ENCODE results near the gene NOL6.

- no peak for TF ChIP-seq CTCF (IDR thresholded peaks at IDR 0.05)
- TF ChIP-seq ZFX (IDR thresholded peaks at IDR 0.05; ENCODE audit: borderline replicate concordance): no peak
Measured at GRCh38 chr9:33419708-33420303, 53.9 kb downstream of the NOL6 start.

All from 22Rv1 (cell line).